Measurements from ENCODE around the gene BMS1. TPM values are rescaled to one million over a fixed set of nuclear protein-coding genes. Genes with fewer than 3 reads are reported as not detected.

BMS1 gene
- total RNA-seq, 2 donors from 2014 or later = 11.8 to 14.3 TPM

DNA sequence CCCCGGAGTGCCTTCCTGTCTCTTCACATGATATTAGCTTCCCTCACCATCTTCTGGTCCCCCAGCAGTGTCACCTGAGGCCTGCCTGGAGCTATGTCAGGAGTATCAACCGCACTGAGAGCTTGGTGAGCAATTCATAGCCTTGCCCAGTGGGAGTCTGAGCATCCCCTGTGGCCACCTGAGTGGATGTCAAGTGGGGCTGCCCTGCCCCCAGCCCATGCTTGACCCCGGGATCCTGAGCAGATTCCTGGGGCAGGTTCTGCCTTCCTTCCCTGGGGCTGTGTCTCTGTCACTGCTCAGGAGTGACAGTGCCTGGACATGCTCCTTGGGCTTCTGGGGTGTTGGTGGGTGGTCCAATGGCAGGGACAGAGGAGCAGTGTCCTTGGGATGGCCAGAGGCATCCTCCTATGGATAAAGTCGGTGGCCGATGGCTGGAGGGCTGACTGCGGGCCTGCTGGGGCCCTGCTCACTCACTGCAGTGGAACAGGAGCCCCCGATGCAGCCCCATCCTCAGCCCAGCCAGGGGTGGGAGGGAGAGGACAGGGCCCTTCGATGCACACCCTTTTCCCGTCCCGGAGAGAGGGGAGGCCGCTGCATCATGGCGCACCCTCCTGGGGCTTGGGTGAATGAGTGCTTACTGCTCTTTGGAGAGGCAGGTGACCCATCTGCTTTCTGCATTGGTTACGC is 95.7 kb downstream of the BMS1 start:
- DNase-seq (no peak), ATAC-seq (no peak)

DNA sequence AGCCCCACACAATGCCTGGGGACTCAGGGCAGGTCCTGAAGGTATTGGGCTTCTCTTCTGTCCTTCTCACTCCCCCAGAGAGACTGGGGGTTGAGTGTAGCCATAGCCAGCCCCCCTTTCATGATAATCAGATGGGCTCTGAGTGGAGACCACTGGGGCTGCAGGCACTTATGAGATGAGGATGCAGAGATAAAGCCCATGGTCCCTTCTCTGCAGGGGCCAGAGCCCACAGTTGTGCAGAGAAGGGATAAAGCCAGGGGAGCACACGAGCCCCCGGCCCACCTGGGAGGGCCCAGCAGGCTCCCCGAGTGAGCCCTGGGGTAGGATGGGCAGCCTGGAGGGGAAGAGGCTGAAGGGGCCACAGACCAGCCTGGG is 96.2 kb downstream of the BMS1 start:
- intact Hi-C loops (cut with DNase I) = no loop called here
- no peak for DNase-seq
- no peak for ATAC-seq

More for the DNA sequence above, 95.7 kb downstream of the BMS1 start:
- intact Hi-C loops (cut with DNase I) = no loop called here

DNA sequence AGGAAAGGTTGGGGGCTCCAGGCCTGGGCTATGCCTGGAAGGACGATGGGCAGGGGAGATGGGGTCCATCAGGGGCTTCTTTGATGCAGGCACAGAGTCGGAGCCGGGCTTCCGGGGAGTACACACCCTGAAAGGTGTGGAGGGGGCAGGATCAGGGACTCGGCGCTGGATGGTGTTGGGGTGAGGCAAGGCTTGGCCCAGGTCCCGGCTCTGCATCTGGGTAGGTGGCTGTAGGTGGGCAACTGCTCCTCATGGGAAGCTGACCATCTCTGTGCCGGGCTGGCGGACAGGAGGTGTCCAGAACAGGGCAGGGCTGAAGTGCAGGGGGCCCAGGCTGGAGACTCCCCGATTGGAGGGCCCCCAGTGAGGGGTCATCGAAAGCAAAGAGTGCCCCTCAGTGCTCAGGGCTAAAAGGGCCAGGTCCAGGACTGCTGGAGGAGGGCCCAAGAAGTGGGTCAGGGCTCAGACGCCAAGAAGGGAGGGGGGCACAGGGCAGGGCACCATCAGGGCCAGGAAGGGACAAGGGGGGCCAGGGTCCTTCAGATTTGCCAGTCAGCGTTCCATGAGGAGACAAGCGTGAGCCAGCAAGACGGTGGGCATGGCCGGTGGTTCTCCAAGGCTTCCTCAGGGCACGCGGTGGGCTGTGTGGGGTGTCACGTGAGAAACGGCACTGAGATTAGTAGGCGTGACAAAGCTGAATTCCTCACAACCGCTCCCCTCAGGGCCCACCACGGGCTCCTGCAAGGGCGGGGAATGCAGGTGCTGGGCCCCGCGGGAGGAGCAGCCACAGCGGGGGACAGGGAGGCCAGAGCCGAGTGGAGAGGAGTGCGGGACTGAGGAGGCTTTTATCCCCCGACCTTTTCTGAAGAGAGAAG is 97.0 kb downstream of the BMS1 start:
- DNase-seq = no peak
- intact Hi-C loops (cut with DNase I) = no loop called here

DNA sequence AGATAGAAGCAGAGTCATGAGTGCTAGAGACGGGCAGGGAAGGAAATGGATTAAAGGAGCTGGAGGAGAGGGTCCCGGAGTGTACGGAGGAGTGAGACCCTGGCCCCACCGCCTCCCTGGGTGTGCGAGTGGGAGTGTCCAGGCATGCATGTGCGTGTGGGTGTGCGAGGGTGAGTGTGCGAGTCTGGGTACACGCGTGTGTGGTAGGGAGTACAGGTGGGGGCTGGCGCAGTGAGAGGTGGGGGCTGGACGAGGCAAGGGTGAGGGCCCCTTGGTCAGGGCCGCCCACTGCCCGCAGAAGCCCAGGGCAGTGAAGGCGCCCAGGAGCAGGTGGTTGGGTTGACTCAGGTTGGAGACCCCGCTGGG is 97.6 kb downstream of the BMS1 start:
- DNase-seq (no peak), ATAC-seq (no peak)
- intact Hi-C loops (cut with DNase I) = no loop called here

More for the DNA sequence above, 97.0 kb downstream of the BMS1 start:
- no peak for ATAC-seq

DNA sequence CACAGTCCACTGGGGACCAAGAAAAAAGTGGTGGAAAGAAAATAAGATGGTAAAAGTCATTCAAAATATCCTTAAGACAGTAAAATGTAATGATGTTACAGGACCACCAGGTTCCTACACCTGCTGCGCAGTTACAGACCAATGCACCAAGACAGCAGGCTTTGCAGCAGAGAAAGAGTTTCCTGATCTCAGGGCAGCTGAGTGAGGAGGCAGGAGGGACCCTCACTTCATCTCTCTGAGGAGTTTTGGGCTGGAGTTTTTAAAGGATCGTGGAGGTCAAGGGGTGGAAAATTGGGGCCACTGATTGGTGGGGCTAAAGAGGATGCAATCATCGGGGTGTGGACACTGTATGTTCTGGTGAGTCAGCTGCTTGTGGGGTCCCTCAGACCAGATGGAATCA is 100.0 kb downstream of the BMS1 start:
- ATAC-seq = no peak
- DNase-seq = no peak

More for the DNA sequence above, 100.0 kb downstream of the BMS1 start:
- intact Hi-C loops (cut with DNase I) = no loop called here

Other genes starting within 250 kb of the BMS1 start
- gene ZNF33B, start 144.2 kb upstream of the BMS1 start, total RNA-seq = 10 to 100 TPM; 10.2 to 10.4 TPM

Data from left cardiac atrium (tissue), 4 donors.